SK-N-SH treated with all-trans-retinoic acid at 6 μM for 48 hours (cell line): ENCODE data around the gene LPP.

Experiments
- ATAC-seq: fragments of 200-7000 bp; cut with Tn5 transposase; 3 replicates; pipeline ENCODE4 v1.9.1; 2020; ENCODE audit warnings: mild to moderate bottlenecking, moderate library complexity
- ARNTL ChIP-seq: fragments of 450-650 bp; formaldehyde crosslinking; IDR thresholded peaks from 2 replicates; pipeline ENCODE4 v1.5.0; 2020; ENCODE audit warnings: low read depth, mild to moderate bottlenecking, moderate library complexity, borderline replicate concordance
- BACH2 ChIP-seq: fragments of 250-450 bp; sonication (Bioruptor Pico); IDR thresholded peaks from 2 replicates; pipeline ENCODE4 v1.9.0; 2021; ENCODE audit warnings: mild to moderate bottlenecking, borderline replicate concordance
- CSDC2 ChIP-seq: fragments of 250-450 bp; sonication (Bioruptor Pico); IDR thresholded peaks from 2 replicates; pipeline ENCODE4 v1.5.0; 2020; ENCODE audit warnings: mild to moderate bottlenecking, moderate library complexity
- ESRRG ChIP-seq: fragments of 250-450 bp; sonication (Bioruptor Pico); IDR thresholded peaks from 2 replicates; pipeline ENCODE4 v1.6.1; 2021; ENCODE audit warnings: mild to moderate bottlenecking
- GLIS3 ChIP-seq: fragments of 250-450 bp; sonication (Bioruptor Pico); IDR thresholded peaks from 2 replicates; pipeline ENCODE4 v1.5.0; 2020; ENCODE audit warnings: mild to moderate bottlenecking, moderate library complexity
- ISL1 ChIP-seq: fragments of 250-450 bp; sonication (Bioruptor Pico); IDR thresholded peaks from 2 replicates; pipeline ENCODE4 v2.1.2; 2022; ENCODE audit warnings: mild to moderate bottlenecking, moderate library complexity
- PPARA ChIP-seq: fragments of 250-450 bp; sonication (Bioruptor Pico); IDR thresholded peaks from 2 replicates; pipeline ENCODE4 v1.5.0; 2020; ENCODE audit warnings: mild to moderate bottlenecking, borderline replicate concordance
- RARB ChIP-seq: fragments of 250-450 bp; sonication (Bioruptor Pico); IDR thresholded peaks from 2 replicates; pipeline ENCODE4 v1.8.0; 2021; ENCODE audit warnings: mild to moderate bottlenecking, moderate library complexity
- SNAI2 ChIP-seq: fragments of 250-450 bp; sonication (Bioruptor Pico); IDR thresholded peaks from 2 replicates; pipeline ENCODE4 v1.5.0; 2020; ENCODE audit warnings: mild to moderate bottlenecking, moderate library complexity
- TCF4 ChIP-seq: fragments of 250-450 bp; sonication (Bioruptor Pico); IDR thresholded peaks from 2 replicates; pipeline ENCODE4 v1.8.0; 2021; ENCODE audit warnings: mild to moderate bottlenecking, moderate library complexity, borderline replicate concordance
- TOX ChIP-seq: fragments of 250-450 bp; sonication (Bioruptor Pico); IDR thresholded peaks from 2 replicates; pipeline ENCODE4 v1.8.0; 2021; ENCODE audit warnings: mild to moderate bottlenecking, moderate library complexity, borderline replicate concordance
- ZC3H10 ChIP-seq: fragments of 250-450 bp; sonication (Bioruptor Pico); IDR thresholded peaks from 2 replicates; pipeline ENCODE4 v1.5.1; 2021; ENCODE audit warnings: mild to moderate bottlenecking, moderate library complexity
- ZFP3 ChIP-seq: fragments of 250-450 bp; sonication (Bioruptor Pico); IDR thresholded peaks from 2 replicates; pipeline ENCODE4 v1.5.0; 2020; ENCODE audit warnings: mild to moderate bottlenecking, moderate library complexity
- ZNF565 ChIP-seq: fragments of 450-650 bp; formaldehyde crosslinking; conservative IDR thresholded peaks from 2 replicates; pipeline ENCODE4 v1.5.0; 2020; ENCODE audit warnings: low read depth, mild to moderate bottlenecking, moderate library complexity
- ZNF70 ChIP-seq: fragments of 450-650 bp; formaldehyde crosslinking; IDR thresholded peaks from 2 replicates; pipeline ENCODE4 v1.5.0; 2020; ENCODE audit warnings: mild to moderate bottlenecking, moderate library complexity
- ZNF8 ChIP-seq: fragments of 450-650 bp; formaldehyde crosslinking; IDR thresholded peaks from 2 replicates; pipeline ENCODE4 v1.5.0; 2020; ENCODE audit warnings: mild to moderate bottlenecking, moderate library complexity
- TF ChIP-seq, protein P1 (sequence below): fragments of 250-450 bp; sonication (Bioruptor Pico); IDR thresholded peaks from 2 replicates; pipeline ENCODE4 v1.5.1; 2021; ENCODE audit warnings: mild to moderate bottlenecking, moderate library complexity
- TF ChIP-seq, protein P2 (sequence below): fragments of 250-450 bp; sonication (Bioruptor Pico); IDR thresholded peaks from 2 replicates; pipeline ENCODE4 v1.5.1; 2020; ENCODE audit warnings: low read depth, mild to moderate bottlenecking, moderate library complexity
- TF ChIP-seq, protein P3 (sequence below): fragments of 250-450 bp; sonication (Bioruptor Pico); IDR thresholded peaks from 2 replicates; pipeline ENCODE4 v1.8.0; 2020; ENCODE audit warnings: mild to moderate bottlenecking, moderate library complexity, borderline replicate concordance
- TF ChIP-seq, protein P4 (sequence below): fragments of 250-450 bp; sonication (Bioruptor Pico); IDR thresholded peaks from 2 replicates; pipeline ENCODE4 v1.5.0; 2020; ENCODE audit warnings: mild to moderate bottlenecking, moderate library complexity
- TF ChIP-seq, protein P5 (sequence below): fragments of 250-450 bp; sonication (Bioruptor Pico); IDR thresholded peaks from 2 replicates; pipeline ENCODE4 v1.8.0; 2021; ENCODE audit warnings: low read depth, mild to moderate bottlenecking, moderate library complexity, borderline replicate concordance

The LPP gene

DNA sequence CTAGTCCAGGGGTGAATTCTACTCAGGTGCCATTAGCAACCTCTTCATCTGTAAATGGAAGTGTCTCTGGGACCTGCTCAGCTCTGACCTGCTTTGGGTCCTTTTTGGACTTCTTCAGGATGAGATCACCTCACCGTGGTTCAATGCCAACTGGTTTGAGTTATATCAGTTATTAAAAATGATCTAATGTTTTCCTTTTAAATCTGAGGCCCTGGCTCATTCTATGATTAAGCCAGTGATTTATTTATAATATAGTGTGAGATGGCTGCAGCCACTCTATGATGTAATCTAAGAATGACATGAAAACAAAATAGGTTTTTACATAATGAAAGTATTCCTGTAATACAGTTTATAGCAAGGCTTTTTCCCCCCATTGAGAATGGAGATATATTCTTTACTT, 79.4 kb downstream of the LPP start:
- no peak for TF ChIP-seq GLIS3
- TF ChIP-seq CSDC2, result no peak; the same call in 1 of the 2 replicates
- no peak for TF ChIP-seq ARNTL
- peak; percentile 81; the same call in 1 of the 2 replicates for TF ChIP-seq SNAI2 (CRISPR knock-in tag)
- TF ChIP-seq PPARA, result no peak
- TF ChIP-seq, protein P1, sequence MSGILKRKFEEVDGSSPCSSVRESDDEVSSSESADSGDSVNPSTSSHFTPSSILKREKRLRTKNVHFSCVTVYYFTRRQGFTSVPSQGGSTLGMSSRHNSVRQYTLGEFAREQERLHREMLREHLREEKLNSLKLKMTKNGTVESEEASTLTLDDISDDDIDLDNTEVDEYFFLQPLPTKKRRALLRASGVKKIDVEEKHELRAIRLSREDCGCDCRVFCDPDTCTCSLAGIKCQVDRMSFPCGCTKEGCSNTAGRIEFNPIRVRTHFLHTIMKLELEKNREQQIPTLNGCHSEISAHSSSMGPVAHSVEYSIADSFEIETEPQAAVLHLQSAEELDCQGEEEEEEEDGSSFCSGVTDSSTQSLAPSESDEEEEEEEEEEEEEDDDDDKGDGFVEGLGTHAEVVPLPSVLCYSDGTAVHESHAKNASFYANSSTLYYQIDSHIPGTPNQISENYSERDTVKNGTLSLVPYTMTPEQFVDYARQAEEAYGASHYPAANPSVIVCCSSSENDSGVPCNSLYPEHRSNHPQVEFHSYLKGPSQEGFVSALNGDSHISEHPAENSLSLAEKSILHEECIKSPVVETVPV (CRISPR knock-in tag), result no peak
- no peak for TF ChIP-seq ZNF70 (CRISPR knock-in tag)
- TF ChIP-seq ZNF565, result no peak
- TF ChIP-seq ZFP3 (CRISPR knock-in tag), result peak; percentile 35; the same call in 1 of the 2 replicates
- TF ChIP-seq BACH2 (CRISPR knock-in tag), result no peak
- TF ChIP-seq, protein P2, sequence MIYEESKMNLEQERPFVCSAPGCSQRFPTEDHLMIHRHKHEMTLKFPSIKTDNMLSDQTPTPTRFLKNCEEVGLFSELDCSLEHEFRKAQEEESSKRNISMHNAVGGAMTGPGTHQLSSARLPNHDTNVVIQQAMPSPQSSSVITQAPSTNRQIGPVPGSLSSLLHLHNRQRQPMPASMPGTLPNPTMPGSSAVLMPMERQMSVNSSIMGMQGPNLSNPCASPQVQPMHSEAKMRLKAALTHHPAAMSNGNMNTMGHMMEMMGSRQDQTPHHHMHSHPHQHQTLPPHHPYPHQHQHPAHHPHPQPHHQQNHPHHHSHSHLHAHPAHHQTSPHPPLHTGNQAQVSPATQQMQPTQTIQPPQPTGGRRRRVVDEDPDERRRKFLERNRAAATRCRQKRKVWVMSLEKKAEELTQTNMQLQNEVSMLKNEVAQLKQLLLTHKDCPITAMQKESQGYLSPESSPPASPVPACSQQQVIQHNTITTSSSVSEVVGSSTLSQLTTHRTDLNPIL (CRISPR knock-in tag), result peak; percentile 81; the same call in 1 of the 2 replicates
- no peak for TF ChIP-seq RARB
- TF ChIP-seq ISL1 (CRISPR knock-in tag), result peak; percentile 88
- TF ChIP-seq TCF4, result no peak
- no peak for TF ChIP-seq ZC3H10 (CRISPR knock-in tag)
- TF ChIP-seq ZNF8 (CRISPR knock-in tag), result no peak
- TF ChIP-seq, protein P3, sequence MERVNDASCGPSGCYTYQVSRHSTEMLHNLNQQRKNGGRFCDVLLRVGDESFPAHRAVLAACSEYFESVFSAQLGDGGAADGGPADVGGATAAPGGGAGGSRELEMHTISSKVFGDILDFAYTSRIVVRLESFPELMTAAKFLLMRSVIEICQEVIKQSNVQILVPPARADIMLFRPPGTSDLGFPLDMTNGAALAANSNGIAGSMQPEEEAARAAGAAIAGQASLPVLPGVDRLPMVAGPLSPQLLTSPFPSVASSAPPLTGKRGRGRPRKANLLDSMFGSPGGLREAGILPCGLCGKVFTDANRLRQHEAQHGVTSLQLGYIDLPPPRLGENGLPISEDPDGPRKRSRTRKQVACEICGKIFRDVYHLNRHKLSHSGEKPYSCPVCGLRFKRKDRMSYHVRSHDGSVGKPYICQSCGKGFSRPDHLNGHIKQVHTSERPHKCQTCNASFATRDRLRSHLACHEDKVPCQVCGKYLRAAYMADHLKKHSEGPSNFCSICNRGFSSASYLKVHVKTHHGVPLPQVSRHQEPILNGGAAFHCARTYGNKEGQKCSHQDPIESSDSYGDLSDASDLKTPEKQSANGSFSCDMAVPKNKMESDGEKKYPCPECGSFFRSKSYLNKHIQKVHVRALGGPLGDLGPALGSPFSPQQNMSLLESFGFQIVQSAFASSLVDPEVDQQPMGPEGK (CRISPR knock-in tag), result no peak
- TF ChIP-seq, protein P4, sequence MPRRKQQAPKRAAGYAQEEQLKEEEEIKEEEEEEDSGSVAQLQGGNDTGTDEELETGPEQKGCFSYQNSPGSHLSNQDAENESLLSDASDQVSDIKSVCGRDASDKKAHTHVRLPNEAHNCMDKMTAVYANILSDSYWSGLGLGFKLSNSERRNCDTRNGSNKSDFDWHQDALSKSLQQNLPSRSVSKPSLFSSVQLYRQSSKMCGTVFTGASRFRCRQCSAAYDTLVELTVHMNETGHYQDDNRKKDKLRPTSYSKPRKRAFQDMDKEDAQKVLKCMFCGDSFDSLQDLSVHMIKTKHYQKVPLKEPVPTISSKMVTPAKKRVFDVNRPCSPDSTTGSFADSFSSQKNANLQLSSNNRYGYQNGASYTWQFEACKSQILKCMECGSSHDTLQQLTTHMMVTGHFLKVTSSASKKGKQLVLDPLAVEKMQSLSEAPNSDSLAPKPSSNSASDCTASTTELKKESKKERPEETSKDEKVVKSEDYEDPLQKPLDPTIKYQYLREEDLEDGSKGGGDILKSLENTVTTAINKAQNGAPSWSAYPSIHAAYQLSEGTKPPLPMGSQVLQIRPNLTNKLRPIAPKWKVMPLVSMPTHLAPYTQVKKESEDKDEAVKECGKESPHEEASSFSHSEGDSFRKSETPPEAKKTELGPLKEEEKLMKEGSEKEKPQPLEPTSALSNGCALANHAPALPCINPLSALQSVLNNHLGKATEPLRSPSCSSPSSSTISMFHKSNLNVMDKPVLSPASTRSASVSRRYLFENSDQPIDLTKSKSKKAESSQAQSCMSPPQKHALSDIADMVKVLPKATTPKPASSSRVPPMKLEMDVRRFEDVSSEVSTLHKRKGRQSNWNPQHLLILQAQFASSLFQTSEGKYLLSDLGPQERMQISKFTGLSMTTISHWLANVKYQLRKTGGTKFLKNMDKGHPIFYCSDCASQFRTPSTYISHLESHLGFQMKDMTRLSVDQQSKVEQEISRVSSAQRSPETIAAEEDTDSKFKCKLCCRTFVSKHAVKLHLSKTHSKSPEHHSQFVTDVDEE (CRISPR knock-in tag), result no peak
- TF ChIP-seq ESRRG, result no peak
- TF ChIP-seq TOX (CRISPR knock-in tag), result no peak
- TF ChIP-seq, protein P5, sequence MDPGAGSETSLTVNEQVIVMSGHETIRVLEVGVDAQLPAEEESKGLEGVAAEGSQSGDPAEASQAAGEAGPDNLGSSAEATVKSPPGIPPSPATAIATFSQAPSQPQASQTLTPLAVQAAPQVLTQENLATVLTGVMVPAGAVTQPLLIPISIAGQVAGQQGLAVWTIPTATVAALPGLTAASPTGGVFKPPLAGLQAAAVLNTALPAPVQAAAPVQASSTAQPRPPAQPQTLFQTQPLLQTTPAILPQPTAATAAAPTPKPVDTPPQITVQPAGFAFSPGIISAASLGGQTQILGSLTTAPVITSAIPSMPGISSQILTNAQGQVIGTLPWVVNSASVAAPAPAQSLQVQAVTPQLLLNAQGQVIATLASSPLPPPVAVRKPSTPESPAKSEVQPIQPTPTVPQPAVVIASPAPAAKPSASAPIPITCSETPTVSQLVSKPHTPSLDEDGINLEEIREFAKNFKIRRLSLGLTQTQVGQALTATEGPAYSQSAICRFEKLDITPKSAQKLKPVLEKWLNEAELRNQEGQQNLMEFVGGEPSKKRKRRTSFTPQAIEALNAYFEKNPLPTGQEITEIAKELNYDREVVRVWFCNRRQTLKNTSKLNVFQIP, result no peak
- ATAC-seq, result peak; percentile 56

DNA sequence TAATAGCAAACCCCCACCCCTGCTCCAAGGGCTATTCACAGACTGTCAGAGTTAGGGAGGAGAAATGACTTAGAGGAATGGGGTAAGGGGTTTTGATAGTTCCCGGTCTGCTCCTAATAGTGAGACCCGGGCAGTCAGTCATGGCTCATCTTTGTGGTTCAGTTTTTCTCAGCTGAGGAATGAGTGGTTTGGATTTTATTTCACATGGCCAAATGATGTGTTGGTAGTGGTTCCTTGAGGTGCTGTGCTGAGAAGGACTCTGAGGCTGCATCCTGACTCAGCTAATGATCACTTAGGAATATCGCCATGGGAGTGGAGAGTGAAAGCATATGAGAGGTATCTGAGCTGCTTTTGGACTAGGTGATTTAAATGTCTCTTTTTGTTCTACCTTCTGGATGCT, 80.2 kb downstream of the LPP start:
- no peak for TF ChIP-seq ZFP3 (CRISPR knock-in tag)
- TF ChIP-seq RARB, result no peak
- TF ChIP-seq ZNF565, result no peak
- TF ChIP-seq, protein P4 (CRISPR knock-in tag), result no peak
- no peak for TF ChIP-seq ZC3H10 (CRISPR knock-in tag)
- no peak for TF ChIP-seq SNAI2 (CRISPR knock-in tag)
- no peak for TF ChIP-seq GLIS3
- TF ChIP-seq, protein P1 (CRISPR knock-in tag), result no peak
- TF ChIP-seq TCF4, result no peak
- TF ChIP-seq, all 23 proteins: peak for 0
- no peak for ATAC-seq
